Measurements from ENCODE around the gene SH3RF3.

Gene SH3RF3

DNA sequence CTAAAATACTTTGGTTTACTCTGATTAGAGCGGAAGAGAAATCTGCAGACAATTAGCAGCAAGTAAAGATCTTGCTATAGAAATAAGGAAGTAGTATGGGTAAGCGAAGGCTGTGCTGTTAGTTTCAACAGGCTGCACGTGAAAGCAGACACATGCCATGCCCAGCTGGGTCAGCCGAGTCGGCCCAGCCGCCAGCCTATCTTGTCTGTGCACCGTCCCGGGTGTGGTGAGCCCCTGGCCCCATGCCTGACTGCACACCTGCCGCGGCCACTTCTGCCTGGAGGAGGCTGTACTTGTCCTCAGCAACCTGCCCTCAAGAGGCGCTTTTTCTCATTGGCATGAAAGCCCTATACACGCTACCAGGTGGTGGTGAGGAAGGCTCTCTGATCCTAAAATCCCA is 299.3 kb downstream of the SH3RF3 start:
- Histone ChIP-seq H3K36me3 (peaks cover 0 to 95% (median 57%) of the 10 kb centered on the region in 11 experiments; a peak in 20 of 22 replicates), H3K27ac (no peak overlapping the region), H3K9me3 (replicated peaks in 1 of 11) (peaks cover 0 to 17% (median 4%) of the 10 kb centered on the region in 11 experiments; a peak in 3 of 22 replicates), H3K4me2 (no peak overlapping the region), H4K20me1 (peaks cover 0 to 63% (median 14%) of the 10 kb centered on the region in 11 experiments; a peak in 11 of 22 replicates), H3K4me3 (no peak overlapping the region), H3K27me3 (no peaks in the 10 kb centered on the region), H3K9ac (no peak overlapping the region), H3K4me1 (peaks cover 0 to 24% (median 2%) of the 10 kb centered on the region in 10 experiments; a peak in 10 of 20 replicates)
- TF ChIP-seq Cebpa-rat (IDR thresholded peaks at IDR 0.05) = no peak

DNA sequence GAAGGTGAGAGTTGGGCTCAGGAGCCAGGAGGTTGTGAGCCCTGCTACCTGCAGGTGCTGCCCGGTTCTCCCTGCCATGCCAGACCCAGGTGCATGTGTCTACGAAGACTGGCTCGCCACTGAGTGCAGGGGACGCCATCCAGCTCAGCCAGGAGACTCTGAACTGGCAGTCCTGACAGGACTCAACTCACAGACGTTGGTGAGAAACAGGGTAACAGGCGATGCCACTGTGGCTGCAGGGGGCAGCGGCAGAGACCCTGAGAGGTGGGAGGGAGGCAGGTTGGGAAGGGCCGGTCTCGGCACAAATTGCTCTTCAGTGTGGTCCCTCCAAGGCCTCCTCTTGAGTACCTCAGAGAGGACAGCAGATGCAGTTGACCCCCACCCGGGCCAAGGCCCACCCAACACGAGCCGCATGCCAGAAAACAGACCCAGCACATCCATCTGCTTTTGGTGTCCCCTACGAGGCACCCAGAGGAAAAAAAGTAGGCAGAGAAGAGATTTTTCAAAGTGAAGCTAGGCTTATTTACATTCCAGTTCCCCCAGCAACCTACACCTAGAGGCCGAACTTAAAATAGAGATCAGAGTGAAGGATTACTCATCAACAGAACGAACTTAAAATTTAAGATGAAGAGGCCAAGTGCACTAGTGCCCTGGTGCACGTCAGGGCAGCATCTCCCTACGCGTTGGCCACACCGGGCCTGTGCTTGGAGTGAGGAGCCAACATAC is 300.0 kb downstream of the SH3RF3 start:
- Histone ChIP-seq H4K20me1 (peaks cover 0 to 63% (median 14%) of the 10 kb centered on the region in 11 experiments; a peak in 11 of 22 replicates), H3K27ac (no peak overlapping the region), H3K27me3 (no peaks in the 10 kb centered on the region), H3K4me2 (no peak overlapping the region), H3K9me3 (replicated peaks in 1 of 11) (peaks cover 0 to 11% (median under 1%) of the 10 kb centered on the region in 11 experiments; a peak in 3 of 22 replicates), H3K36me3 (peaks cover 0 to 95% (median 57%) of the 10 kb centered on the region in 11 experiments; a peak in 20 of 22 replicates), H3K4me3 (no peak overlapping the region), H3K9ac (no peak overlapping the region), H3K4me1 (peaks cover 0 to 17% (median 0%) of the 10 kb centered on the region in 10 experiments; a peak in 8 of 20 replicates)
- TF ChIP-seq Cebpa-rat (IDR thresholded peaks at IDR 0.05) = no peak

DNA sequence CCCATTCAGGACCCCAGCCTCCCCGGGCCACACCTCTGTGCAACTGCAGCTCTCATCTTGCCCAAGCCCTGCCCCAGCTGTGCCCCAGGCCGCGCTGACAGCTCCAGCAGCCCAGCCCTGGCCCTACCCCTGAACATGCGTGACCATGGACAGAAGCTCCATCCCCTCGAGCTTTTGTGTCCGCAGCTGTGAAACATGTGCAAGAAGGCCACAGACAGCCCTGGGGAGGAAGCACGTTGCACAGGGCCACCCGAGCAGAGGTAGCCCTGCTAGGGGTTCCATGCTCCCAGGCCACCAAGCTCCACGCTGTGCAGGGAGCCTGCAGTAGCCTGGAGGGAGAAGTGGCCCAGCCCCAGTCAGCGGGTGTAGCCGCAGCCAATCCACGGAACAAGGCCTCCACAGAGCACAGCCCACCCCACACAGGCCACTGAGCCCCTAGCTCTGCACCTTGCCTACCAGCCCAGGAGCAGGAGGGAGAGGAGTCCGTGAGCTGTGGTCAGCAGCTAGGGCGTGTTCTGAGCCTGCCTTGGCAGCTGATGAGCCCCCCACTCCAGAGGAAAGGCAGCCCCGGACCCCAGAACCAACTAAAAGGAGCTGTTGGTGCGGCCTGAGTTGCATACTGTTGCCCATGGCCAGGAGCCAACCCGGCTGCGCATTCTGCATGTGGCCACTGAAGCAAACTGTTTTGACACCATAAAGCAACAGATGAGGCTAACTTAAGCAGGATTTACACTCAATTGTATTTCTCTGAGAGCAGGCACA is 300.7 kb downstream of the SH3RF3 start:
- H3K27me3 ChIP-seq = no peaks in the 10 kb centered on the region
- no peak overlapping the region for H3K4me3 ChIP-seq
- no peak overlapping the region for H3K27ac ChIP-seq
- peaks cover 0 to 95% (median 57%) of the 10 kb centered on the region in 11 experiments; a peak in 20 of 22 replicates for H3K36me3 ChIP-seq
- no peak for TF ChIP-seq Cebpa-rat (IDR thresholded peaks at IDR 0.05)
- peaks cover 0 to 7% (median 0%) of the 10 kb centered on the region in 11 experiments; a peak in 2 of 22 replicates for H3K9me3 ChIP-seq (replicated peaks in 1 of 11)
- no peak overlapping the region for H3K9ac ChIP-seq
- no peak overlapping the region for H3K4me2 ChIP-seq
- H3K4me1 ChIP-seq = peaks cover 0 to 15% (median 0%) of the 10 kb centered on the region in 10 experiments; a peak in 5 of 20 replicates
- H4K20me1 ChIP-seq = peaks cover 0 to 61% (median 14%) of the 10 kb centered on the region in 11 experiments; a peak in 10 of 22 replicates

DNA sequence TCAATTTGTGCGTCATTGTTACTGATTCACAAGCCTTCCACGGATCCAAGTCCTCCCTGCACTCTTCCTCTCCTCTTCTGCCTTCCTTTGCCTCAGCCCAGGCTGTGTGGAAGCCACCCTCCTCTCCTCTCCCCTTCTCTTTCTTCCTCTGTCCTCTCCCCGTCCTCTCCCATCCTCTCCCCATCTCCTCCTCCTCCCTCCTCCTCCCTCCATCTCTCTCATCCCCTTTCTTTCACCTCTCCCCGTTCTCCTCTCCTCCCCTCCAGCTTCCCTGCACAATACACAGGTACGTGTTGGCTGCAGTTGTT is 301.3 kb downstream of the SH3RF3 start:
- TF ChIP-seq Cebpa-rat (IDR thresholded peaks at IDR 0.05) = no peak
- H3K27ac ChIP-seq = no peak overlapping the region
- no peak overlapping the region for H3K4me3 ChIP-seq
- no peak overlapping the region for H3K4me2 ChIP-seq
- H3K9ac ChIP-seq = no peak overlapping the region
- no peaks in the 10 kb centered on the region for H3K27me3 ChIP-seq
- peaks cover 0 to 95% (median 57%) of the 10 kb centered on the region in 11 experiments; a peak in 19 of 22 replicates for H3K36me3 ChIP-seq
- H3K4me1 ChIP-seq = peaks cover 0 to 15% (median 0%) of the 10 kb centered on the region in 10 experiments; a peak in 5 of 20 replicates
- peaks cover 0 to 4% (median 0%) of the 10 kb centered on the region in 11 experiments; a peak in 2 of 22 replicates for H3K9me3 ChIP-seq (replicated peaks in 1 of 11)
- peaks cover 0 to 61% (median 14%) of the 10 kb centered on the region in 11 experiments; a peak in 10 of 22 replicates for H4K20me1 ChIP-seq

DNA sequence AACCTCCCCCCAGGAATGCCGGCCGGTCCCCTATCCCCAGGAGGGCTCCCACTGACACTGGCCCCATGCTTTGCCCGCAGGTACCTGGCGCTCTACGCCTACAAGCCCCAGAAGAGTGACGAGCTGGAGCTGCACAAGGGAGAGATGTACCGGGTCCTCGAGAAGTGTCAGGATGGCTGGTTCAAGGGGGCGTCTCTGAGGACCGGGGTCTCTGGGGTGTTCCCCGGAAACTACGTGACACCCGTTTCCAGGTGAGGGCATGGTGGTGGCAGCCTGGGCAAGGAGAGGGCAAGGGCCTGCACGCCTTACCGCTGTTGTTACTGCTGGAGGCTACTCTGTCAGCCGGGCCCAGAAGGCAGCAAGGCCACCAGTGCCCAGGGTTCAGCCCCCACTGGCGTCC is 303.4 kb downstream of the SH3RF3 start:
- Histone ChIP-seq H3K27ac (no peak overlapping the region), H3K27me3 (no peaks in the 10 kb centered on the region), H4K20me1 (peaks cover 0 to 55% (median 14%) of the 10 kb centered on the region in 11 experiments; a peak in 10 of 22 replicates), H3K9ac (no peak overlapping the region), H3K4me1 (peaks cover 0 to 15% (median 0%) of the 10 kb centered on the region in 10 experiments; a peak in 5 of 20 replicates), H3K4me3 (no peak overlapping the region), H3K36me3 (peaks cover 17 to 96% (median 65%) of the 10 kb centered on the region in 11 experiments; a peak in 21 of 22 replicates), H3K9me3 (replicated peaks in 1 of 11) (peaks cover 0 to 3% (median 0%) of the 10 kb centered on the region in 11 experiments; a peak in 1 of 22 replicates), H3K4me2 (peak overlapping the region in 1 of 11 experiments; percentile 28; a peak in 1 of 22 replicates)
- TF ChIP-seq Cebpa-rat (IDR thresholded peaks at IDR 0.05) = no peak

DNA sequence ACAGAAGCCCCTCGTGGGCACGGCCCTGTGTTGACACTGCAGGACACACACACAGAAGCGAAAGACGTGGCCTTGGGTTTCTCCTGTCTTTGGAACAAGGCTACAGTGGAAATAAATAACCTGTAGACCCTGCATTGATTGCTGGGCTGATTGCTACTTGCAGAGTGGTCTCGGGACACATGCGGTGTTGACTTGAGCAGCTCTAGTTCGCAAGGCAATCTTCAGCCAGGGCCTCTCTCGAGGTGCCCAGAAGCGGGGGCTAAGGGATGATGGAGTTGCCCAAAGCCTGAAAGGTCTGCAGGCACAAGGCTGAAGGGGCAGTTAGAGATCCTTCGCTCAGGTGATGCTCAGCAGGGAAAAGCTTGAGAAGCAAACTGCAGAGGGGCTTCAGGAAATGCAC is 304.5 kb downstream of the SH3RF3 start:
- peaks cover 0 to 14% (median 1%) of the 10 kb centered on the region in 11 experiments; a peak in 11 of 22 replicates for H3K9me3 ChIP-seq (replicated peaks in 1 of 11)
- H3K4me1 ChIP-seq = peaks cover 0 to 13% (median 0%) of the 10 kb centered on the region in 10 experiments; a peak in 5 of 20 replicates
- no peaks in the 10 kb centered on the region for H3K27me3 ChIP-seq
- H3K27ac ChIP-seq = no peak overlapping the region
- no peak overlapping the region for H3K9ac ChIP-seq
- H3K4me2 ChIP-seq = no peak overlapping the region
- peaks cover 28 to 96% (median 66%) of the 10 kb centered on the region in 11 experiments for H3K36me3 ChIP-seq
- peaks cover 0 to 44% (median 9%) of the 10 kb centered on the region in 11 experiments; a peak in 8 of 22 replicates for H4K20me1 ChIP-seq
- TF ChIP-seq Cebpa-rat (IDR thresholded peaks at IDR 0.05) = no peak
- no peak overlapping the region for H3K4me3 ChIP-seq

DNA sequence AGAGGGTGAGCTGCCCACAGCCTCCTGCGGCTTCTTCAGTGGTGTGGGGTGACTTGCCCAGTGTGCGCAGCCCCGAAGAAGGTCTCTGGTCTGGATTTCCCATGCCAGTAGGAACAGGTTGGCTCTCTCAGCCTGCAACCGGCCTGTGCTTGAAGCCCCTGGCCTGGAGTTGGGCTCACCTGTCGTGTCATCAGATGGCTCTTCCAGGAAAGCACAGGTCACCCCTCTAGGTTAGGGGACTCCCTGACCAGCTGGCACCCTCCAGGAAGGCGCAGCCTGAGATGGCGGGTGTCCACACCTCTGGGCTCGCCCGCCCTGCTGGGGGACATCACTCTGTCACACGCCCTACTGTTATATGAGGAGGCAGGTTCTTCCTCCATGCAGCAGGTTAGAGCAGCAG is 304.9 kb downstream of the SH3RF3 start:
- TF ChIP-seq Cebpa-rat (IDR thresholded peaks at IDR 0.05) = no peak

DNA sequence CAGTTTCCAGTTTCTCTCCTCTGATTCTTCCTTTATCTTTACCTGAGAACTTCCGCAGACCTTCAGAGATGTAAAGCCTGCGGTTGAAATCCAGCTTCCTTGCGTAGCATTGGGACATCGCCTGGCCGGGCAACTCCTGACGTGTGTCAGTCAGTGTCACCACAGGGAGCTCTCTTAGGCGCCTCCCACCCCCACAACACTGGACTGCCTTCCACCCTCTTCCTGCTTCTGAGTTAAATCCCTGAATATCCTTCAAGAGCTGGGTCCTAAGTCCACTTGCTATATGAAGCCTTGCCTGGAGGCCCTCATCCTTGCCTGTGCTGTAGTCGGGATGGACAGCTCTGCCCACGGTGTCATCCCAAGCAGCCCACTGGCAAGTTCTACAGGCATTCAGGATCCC is 305.3 kb downstream of the SH3RF3 start:
- H3K4me3 ChIP-seq = no peak overlapping the region
- no peak overlapping the region for H3K9ac ChIP-seq
- no peaks in the 10 kb centered on the region for H3K27me3 ChIP-seq
- peaks cover 37 to 96% (median 74%) of the 10 kb centered on the region in 11 experiments for H3K36me3 ChIP-seq
- no peak for TF ChIP-seq Cebpa-rat (IDR thresholded peaks at IDR 0.05)
- H4K20me1 ChIP-seq = peaks cover 0 to 35% (median 9%) of the 10 kb centered on the region in 11 experiments; a peak in 8 of 22 replicates
- no peak overlapping the region for H3K27ac ChIP-seq
- peaks cover 0 to 13% (median 2%) of the 10 kb centered on the region in 10 experiments; a peak in 7 of 20 replicates for H3K4me1 ChIP-seq
- no peak overlapping the region for H3K4me2 ChIP-seq
- peaks cover 6 to 22% (median 10%) of the 10 kb centered on the region in 11 experiments; a peak in 17 of 22 replicates for H3K9me3 ChIP-seq (replicated peaks in 1 of 11)

More for the DNA sequence above, 304.9 kb downstream of the SH3RF3 start:
- H3K4me1 ChIP-seq = peaks cover 0 to 13% (median 0%) of the 10 kb centered on the region in 10 experiments; a peak in 5 of 20 replicates
- peaks cover 0 to 40% (median 9%) of the 10 kb centered on the region in 11 experiments; a peak in 8 of 22 replicates for H4K20me1 ChIP-seq
- no peak overlapping the region for H3K27ac ChIP-seq
- peaks cover 32 to 96% (median 70%) of the 10 kb centered on the region in 11 experiments for H3K36me3 ChIP-seq
- H3K4me3 ChIP-seq = no peak overlapping the region
- peaks cover 3 to 18% (median 6%) of the 10 kb centered on the region in 11 experiments; a peak in 15 of 22 replicates for H3K9me3 ChIP-seq (replicated peaks in 1 of 11)
- H3K27me3 ChIP-seq = no peaks in the 10 kb centered on the region
- no peak overlapping the region for H3K4me2 ChIP-seq
- H3K9ac ChIP-seq = no peak overlapping the region

Measured in BLaER1 treated with 17β-estradiol and CSF1 and Interleukin-3, amounts not matched to agents 10 nM and 100 nM (cell line).